Ovary (tissue), 3 donors: ENCODE measurements around the gene KNL1.

Experiments used
- EP300 ChIP-seq: sonication (generic); formaldehyde crosslinking; IDR thresholded peaks from one replicate; pipeline ENCODE4 v1.6.1; 2017; ENCODE audit warnings: antibody characterized with exemption
- POLR2A ChIP-seq: fragments of 450-650 bp; IDR thresholded peaks from one replicate; pipeline ENCODE4 v1.6.1; 2017; ENCODE audit warnings: antibody characterized with exemption, mild to moderate bottlenecking, moderate library complexity
- TF ChIP-seq, protein P1 (sequence below), 3 donors: fragments of 450-650 bp in 2 of 3; fragments of 200-600 bp in 1 of 3; IDR thresholded peaks; one replicate each; pipeline versions ENCODE4 v1.5.1 to v1.8.0; 2016 to 2022; ENCODE audit warnings: antibody characterized with exemption in 3 of 3, mild to moderate bottlenecking in 1 of 3
- donor health status: DM: no; HTN: no; CAD: no.

DNA sequence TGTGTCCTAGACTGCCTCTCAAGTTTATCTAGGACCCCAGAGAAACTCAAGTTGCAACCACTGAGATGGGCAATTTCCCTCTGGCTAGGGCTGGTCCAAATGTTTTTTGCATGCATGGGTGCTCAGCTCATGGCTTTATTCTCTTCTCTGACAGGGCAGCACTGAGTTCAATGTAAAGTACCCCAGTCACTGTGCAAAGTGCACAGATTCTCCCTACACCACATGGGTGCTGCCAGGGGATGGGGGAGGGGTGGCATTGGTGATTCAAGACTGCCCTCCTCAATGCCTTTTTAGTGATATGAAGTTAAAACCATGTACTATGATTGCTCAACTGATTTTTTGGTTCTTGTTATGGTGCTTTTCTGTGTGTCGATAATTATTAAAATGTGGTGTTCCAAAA, 86.1 kb downstream of the KNL1 start:
- TF ChIP-seq POLR2A (no peak), EP300 (no peak)
- TF ChIP-seq, protein P1, sequence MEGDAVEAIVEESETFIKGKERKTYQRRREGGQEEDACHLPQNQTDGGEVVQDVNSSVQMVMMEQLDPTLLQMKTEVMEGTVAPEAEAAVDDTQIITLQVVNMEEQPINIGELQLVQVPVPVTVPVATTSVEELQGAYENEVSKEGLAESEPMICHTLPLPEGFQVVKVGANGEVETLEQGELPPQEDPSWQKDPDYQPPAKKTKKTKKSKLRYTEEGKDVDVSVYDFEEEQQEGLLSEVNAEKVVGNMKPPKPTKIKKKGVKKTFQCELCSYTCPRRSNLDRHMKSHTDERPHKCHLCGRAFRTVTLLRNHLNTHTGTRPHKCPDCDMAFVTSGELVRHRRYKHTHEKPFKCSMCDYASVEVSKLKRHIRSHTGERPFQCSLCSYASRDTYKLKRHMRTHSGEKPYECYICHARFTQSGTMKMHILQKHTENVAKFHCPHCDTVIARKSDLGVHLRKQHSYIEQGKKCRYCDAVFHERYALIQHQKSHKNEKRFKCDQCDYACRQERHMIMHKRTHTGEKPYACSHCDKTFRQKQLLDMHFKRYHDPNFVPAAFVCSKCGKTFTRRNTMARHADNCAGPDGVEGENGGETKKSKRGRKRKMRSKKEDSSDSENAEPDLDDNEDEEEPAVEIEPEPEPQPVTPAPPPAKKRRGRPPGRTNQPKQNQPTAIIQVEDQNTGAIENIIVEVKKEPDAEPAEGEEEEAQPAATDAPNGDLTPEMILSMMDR (IDR thresholded peaks at IDR 0.05), result no peak
